Endometrial microvascular endothelial cells (primary cell): ENCODE measurements around the gene PNKD. TPM values are rescaled to one million over a fixed set of nuclear protein-coding genes. Genes with fewer than 3 reads are reported as not detected.

Experiments used
- total RNA-seq: library from RNA; depleted of rRNA; stranded (reverse); fragments of >200 nt; gene quantifications from one replicate; pipeline ENCODE4 v1.2.3, GENCODE V29; 2015; ENCODE audit errors: inconsistent ontology term

PNKD gene
- total RNA-seq, 1 donor from 2014 or later: 46.5 TPM

Other genes with a start within 250 kb of the PNKD start
- gene RUFY4, start 201.3 kb upstream of the PNKD start, total RNA-seq: not detected
- gene CXCR2, start 144.5 kb upstream of the PNKD start, total RNA-seq: not detected
- gene CXCR1, start 103.6 kb upstream of the PNKD start, total RNA-seq: not detected
- gene ARPC2, start 53.3 kb upstream of the PNKD start, total RNA-seq: 558 TPM
- not detected for gene GPBAR1, start 9.5 kb upstream of the PNKD start, total RNA-seq
- gene AAMP, start 382 bp upstream of the PNKD start, total RNA-seq: 117 TPM
- 106 TPM for gene TMBIM1, start 22.0 kb downstream of the PNKD start, total RNA-seq
- not detected for gene CATIP, start 86.3 kb downstream of the PNKD start, total RNA-seq
- gene SLC11A1, start 111.8 kb downstream of the PNKD start, total RNA-seq: not detected
- gene CTDSP1, start 129.3 kb downstream of the PNKD start, total RNA-seq: 76.4 TPM
- gene VIL1, start 148.6 kb downstream of the PNKD start, total RNA-seq: not detected